Measurements from ENCODE around the gene GABRR3.

GABRR3 gene

DNA sequence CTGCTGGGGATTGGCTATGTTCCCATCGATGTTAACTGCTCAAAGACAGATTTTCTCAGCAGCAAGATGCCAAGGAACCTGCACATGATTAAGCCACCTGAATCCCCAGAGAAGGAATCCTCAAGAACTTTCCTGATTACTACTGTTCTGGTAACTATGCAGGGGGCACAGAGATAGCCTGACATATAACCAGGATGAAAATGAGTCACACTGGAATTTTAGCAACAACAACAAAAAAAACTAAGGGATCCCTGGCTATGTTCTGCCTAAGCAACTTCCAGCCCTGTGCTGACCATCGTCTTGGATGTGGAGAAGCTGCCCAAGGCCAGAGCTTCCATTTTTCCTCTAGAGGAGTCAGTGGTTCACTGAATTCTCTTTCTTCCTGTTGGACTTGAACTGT lies 76.7 kb downstream of the GABRR3 start:
- TF ChIP-seq CTCF (IDR thresholded peaks at IDR 0.05; ENCODE audit: extremely low read depth, insufficient read depth, missing control alignments): no peak

GRCh38 chr3:97957617-97958311 lies 77.4 kb downstream of the GABRR3 start:
- TF ChIP-seq CTCF (IDR thresholded peaks at IDR 0.05; ENCODE audit: extremely low read depth, insufficient read depth, missing control alignments): no peak
- no peak for DNase-seq (ENCODE audit: low spot score)
- in situ Hi-C loops (cut with MboI; ENCODE audit: low pct_unique_long_range_greater_than_20kb, low sequenced_read_pairs, unreplicated experiment): no loop called here

More for the DNA sequence above, 76.7 kb downstream of the GABRR3 start:
- in situ Hi-C loops (cut with MboI; ENCODE audit: low pct_unique_long_range_greater_than_20kb, low sequenced_read_pairs, unreplicated experiment): no loop called here
- DNase-seq (ENCODE audit: low spot score): no peak

DNA sequence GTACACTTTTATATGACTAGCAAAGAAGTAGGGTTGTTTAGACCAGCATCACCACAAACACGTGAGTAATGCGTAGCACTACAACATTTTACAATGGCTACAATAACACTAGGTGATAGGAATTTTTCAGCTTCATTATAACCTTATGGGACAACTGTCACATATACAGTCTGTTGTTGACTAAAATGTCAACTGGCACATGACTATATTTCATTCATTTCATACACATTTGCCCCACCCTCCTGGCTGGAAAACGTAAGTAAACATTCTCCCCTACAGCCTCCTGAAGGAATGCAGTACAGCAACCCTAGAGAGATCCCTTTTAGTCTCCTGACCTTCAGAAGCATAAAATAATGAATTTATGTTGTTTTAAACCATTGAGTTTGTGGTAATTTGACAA lies 79.1 kb downstream of the GABRR3 start:
- in situ Hi-C loops (cut with MboI; ENCODE audit: low pct_unique_long_range_greater_than_20kb, low sequenced_read_pairs, unreplicated experiment): no loop called here
- DNase-seq (ENCODE audit: low spot score): no peak
- TF ChIP-seq CTCF (IDR thresholded peaks at IDR 0.05; ENCODE audit: extremely low read depth, insufficient read depth, missing control alignments): no peak

GRCh38 chr3:97954228-97954827 lies 80.8 kb downstream of the GABRR3 start:
- TF ChIP-seq CTCF (IDR thresholded peaks at IDR 0.05; ENCODE audit: extremely low read depth, insufficient read depth, missing control alignments): no peak
- in situ Hi-C loops (cut with MboI; ENCODE audit: low pct_unique_long_range_greater_than_20kb, low sequenced_read_pairs, unreplicated experiment): no loop called here
- DNase-seq (ENCODE audit: low spot score): no peak

- in situ Hi-C loops (cut with MboI; ENCODE audit: low pct_unique_long_range_greater_than_20kb, low sequenced_read_pairs, unreplicated experiment): no loop called here
- TF ChIP-seq CTCF (IDR thresholded peaks at IDR 0.05; ENCODE audit: extremely low read depth, insufficient read depth, missing control alignments): no peak
- no peak for DNase-seq (ENCODE audit: low spot score)
Measured at GRCh38 chr3:97952872-97953271, 82.2 kb downstream of the GABRR3 start.

- in situ Hi-C loops (cut with MboI; ENCODE audit: low pct_unique_long_range_greater_than_20kb, low sequenced_read_pairs, unreplicated experiment): no loop called here
- TF ChIP-seq CTCF (IDR thresholded peaks at IDR 0.05; ENCODE audit: extremely low read depth, insufficient read depth, missing control alignments): no peak
- no peak for DNase-seq (ENCODE audit: low spot score)
Measured at GRCh38 chr3:97952280-97952679, 82.8 kb downstream of the GABRR3 start.
